NCI-H1048 (cell line): ENCODE measurements around the gene LCN15.
A peak's percentile ranks its signal among the peaks of the same experiment; 100 is the strongest.

Source experiments
- DNase-seq: peaks from one replicate; lab custom pipeline; 2025; lab: John Stamatoyannopoulos, UW

The LCN15 gene

DNA sequence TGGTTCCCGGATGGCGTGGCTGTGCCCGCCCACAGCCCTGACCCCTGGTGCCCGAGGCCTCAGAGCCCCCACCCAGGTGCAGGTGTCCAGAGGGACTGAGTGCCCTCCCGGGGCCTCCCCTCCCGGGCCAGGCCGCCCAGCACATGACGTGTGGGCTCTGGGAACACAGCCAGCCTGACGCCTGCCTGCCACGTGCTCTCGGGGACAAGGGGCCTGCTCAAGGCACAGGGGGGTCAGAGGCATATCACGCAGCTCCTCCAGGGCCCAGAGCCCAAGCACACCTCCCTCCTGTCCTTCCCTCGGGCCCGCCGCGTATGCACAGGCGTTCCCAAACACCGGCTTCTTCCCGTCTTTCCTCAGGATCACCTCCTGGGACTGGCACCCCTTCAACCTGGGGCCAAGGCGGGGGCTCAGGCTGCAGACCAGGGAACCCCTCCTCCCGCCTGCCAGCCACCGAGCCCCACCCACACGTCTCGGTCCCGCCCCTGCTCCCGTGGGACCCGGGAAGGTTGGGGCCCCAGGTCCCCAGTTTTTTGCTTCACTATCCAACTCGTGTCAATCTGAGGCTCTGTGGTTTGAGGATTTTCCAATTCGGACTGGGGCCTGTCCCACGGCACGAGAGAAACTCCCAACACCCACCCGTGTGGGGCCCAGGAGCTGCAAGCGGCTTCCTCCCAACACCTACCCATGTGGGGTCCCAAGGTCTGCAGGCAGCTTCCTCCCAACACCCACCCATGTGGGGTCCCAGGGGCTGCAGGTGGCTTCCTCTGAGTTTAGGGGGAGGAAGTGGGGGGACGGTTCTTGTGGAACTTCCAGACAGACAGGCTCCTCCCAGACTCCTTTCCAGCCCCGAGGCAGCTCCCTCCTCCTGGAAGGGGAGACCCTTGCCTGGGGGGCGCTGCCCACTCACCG, 23.1 kb downstream of the LCN15 start:
- no peak for DNase-seq

DNA sequence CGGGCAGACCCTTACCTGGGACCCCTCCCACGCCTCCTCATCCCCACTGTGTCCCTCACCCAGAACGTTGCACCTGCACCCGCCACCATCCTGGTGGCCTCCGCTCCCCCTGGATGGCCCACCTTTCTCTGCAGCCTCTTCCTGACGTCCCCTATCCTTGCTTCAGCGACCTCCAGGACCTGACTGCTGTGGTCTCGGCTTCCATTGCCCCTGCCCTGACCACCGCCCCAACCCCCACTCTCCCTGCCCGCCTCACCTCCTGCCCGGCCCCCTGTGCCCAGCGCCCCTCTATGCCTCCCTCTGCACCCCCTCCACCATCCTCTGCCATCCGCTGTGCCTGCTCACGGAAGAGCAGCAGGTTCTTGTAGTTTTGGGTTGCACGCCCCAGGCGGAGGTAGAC, 23.8 kb downstream of the LCN15 start:
- no peak for DNase-seq

DNA sequence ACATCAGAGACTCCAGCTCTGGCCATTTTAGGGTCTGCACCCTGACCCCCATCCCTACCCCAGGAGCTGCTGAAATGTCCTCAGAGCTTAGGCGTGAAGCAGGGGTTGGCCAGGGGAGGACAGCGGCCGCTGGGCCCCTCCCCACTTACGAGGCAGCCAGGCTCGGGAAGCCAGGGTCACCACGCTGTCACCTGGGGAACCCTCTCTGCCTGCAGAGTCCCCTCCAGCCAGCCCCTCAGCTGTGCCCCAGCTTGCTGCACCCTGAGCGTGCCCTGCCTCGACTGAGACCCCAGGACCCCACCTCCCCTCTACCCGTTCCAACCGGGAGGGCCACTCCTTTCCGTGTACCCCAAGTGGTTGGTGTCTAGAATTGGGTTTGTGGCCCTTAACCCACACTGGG, 24.2 kb downstream of the LCN15 start:
- no peak for DNase-seq

DNA sequence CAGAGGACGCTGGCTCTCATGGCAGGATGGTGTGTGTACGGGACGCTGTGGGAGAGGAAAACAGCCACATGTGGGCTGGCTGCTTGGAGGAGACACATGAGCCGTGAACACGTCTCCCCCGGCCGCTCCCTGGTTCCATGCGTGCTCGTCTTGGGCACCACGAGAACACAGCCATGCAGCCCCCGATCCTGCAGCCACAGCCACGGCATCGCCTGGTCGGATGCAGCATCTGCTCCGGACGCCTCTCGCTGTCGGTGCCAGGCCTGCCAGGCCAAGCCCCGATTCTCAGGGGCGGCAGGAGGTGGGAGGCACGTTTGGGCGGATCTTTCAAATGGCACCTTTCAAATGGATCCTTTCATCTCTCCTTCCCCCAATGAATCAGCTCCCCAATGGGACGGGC, 24.8 kb downstream of the LCN15 start:
- no peak for DNase-seq

DNA sequence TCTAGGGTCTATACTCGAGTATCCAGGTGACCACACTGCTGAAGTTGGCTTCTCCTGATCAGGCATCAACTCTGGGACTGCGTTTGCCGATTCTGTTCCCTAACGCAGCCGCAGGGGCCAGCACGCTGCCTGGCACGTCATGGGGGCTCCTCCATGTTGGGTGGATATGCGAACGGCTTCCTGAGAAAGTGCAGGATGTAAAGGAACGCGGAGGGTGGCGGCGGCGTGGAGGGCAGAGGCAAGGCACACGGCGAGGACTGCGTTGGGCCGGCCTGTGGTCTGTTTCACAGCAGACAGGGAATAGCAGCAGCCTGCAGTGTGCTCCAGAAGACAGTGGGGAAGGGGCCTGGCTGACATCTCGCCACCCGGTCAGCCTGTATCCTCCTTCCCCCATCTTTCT, 25.4 kb downstream of the LCN15 start:
- DNase-seq = no peak

DNA sequence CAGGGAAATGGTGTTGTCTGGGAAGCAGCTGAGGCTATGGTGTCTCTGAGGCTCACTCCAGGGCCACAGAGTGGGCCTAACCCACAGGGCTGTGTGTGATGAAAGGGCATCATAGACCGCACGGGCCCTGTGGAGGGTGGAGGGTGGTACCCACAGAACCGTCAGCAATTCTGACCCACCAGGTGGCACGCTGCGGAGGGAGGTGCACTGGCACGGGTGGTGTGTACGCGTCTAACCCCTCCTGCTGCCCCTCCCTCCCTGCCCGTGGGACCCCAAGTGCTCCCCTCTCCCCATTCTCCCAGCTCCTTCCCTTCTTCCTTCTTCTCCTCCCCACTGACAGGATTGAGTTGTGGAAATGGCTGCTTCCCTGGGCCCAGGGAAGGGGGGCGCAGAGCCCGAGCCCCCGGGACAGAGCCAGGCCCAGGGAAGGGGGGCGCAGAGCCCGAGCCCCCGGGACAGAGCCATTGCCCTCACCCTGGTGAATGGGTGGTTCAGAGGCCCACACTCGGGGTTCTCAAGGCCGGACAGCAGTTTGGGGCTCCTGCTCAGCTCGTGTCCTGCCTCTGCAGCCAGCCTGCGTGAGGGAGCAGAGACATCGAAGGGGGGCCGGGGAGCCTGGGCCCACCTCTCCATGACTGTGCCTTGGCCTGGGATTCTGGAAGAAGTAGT, 28.4 kb downstream of the LCN15 start:
- DNase-seq = no peak

DNA sequence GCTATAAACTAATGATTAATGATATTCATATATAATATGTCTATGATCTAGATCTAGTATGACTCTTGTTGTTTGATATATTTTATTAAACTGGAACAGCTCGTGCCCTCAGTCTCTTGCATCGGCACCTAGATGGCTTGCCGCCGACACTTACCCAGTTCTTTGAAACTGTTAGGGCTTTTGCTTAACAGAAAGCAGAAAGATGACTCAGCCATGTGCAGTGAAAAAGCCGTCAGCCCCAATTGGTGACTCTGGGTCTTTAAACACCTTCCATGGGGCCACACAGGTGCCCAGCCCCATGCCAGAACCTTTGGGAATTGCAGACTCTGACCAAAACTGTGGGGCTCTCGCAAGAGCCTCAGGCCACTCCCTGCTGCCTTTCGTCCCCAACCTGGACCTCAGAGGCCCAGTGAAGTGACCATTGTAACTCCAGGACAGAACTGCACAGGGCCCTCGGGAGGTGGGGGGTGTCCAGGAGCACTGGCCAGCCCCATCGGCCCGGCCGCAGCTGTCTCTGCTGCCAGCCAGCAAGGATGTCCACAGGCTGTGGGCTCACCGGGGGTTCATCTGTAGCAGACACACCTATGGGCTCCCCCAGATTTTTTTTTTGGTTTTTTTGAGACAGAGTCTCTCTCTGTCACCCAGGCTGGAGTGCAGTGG, 29.4 kb downstream of the LCN15 start:
- DNase-seq = no peak

DNA sequence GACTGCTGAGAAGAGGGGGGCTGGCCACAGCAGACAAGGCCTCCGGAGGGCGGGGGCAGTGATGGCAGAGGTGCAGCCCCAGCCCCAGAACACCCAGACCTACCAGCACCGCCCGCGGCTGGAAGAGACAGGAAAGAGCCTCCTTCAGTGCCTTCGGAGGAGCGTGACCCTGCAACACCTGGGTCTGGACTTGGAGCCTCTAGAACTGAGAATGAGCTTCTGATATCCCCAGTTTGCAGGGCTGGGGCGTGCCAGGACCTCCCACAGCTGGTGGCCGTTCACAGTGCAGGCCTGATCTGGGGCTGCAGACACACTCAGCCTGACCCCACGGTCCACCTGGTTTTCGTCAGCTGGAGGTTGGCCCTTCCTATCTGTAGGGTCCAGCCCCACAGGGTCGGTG, 30.7 kb downstream of the LCN15 start:
- DNase-seq = no peak

DNA sequence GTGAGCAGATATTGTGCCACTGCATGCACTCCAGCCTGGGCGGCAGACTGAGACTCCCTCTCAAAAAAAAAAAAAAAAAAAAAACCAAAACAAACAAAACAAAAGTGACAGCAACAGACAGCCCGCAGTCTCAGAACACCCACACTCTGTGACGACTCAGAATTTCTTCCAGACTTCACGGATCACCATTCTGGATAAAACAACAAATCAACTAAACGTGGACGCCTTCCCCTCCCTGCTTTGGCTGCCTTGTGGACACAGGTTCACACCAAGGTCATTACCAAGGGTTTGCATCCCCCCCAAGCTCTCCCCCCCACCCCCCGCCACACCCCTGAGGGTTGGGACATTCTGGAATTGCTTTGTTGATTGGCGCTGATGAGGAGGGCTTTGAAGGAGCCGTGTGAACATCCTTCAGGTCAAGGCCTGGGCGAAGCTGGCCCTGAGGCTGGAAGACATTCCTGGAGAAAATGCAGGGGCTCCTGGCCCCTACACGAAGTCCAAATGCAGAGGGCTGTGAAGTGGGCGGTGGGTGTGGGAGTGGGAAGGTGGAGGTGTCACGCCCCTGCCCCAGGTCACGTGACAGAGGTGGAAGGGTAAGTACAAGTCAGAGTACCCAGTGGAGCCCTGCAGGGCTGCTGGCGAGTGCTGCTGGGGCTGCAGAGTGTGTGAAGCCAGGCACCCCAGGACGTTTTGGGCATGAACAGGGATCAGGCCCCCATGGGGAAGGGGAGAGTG, 31.7 kb downstream of the LCN15 start:
- DNase-seq = no peak

DNA sequence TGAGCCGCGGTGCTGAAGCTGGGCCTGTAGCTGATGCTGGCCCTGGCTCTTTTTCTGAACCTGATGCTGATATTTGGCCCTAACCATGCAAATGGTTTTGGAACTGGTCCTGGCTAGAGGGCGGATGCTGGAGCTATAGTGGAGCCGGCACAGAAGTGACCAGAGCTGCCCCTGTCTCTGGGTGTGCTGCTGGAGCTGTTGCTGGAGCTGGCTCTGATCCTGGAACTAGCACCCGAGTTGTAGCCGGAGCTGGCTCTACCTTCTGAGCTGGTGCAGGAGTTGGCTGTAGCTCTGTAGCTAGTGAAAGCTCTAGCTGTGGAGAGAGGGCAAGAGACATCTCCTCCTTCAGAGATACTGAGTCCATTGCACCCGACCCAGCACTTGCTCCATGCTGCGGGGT, 34.4 kb downstream of the LCN15 start:
- DNase-seq = no peak

DNA sequence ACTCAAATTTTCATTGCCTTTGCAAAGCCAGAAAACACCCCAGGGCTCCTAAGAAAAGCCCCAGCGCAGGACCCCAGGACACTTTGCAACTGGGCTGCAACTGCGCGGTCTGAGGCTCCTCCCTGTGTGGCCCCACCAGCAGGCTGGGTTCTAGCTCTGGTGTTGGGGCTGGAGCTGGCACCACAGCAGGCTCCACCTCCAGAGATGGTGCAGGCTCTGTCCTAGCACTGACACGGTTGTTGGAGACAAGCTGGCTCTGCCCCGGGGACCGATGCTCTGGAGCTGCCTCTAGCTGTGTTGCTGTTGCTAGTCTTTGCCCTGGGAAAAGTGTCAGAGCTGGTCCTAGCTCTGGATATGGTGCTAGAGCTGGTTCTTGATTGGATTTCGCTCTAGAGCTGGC, 35.2 kb downstream of the LCN15 start:
- no peak for DNase-seq

DNA sequence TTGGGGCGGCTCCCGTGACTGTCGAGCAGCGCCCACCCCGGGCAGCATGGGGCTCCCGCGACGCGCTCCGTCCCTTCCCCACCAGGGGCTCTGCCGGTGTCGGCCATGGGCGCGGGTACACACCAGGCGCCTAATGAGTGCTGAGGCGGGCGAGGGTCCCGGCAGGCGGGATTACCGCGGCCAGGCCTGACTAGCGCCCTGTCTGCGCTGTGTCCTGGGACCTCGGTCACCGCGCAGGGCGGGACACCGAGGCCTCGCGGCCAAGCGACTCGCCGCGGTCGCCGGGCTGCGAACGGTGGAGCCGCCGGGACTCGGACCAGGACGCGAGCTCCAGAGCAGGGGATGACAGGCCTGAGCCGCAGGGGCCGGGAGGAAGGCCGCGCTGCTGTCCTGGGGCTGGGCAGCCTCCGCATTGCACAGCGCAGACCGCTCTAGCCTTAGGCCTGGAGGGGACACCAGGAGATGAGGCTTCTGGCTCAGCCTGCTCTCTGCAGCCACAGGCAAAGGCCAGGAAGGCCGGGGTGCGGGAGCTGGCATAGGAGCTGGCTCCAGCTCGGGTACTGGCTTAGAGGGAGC, 35.7 kb downstream of the LCN15 start:
- DNase-seq = no peak

DNA sequence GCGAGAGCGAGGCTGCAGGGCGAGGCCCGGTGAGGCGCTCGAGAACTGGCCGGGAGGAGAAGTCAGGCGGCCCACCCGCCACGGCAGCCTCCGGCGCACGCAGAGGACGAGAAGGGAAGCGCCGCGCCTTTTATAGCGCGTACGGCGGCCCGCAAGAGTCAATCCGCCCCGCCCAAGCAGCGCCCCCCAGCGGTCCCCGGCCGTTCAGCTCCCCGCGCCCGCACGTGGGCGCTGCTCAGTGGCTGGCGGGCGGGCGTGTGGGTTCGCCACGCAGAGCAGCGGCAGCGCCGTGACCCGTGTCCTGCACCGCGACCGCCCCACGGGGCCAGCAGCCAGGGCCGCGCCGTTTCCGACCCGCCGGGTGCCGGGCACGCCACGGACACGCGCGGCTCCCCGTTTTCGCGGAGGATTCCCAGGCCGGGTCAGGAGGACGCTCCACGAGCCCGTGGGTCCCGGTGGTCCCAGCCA, 36.2 kb downstream of the LCN15 start:
- DNase-seq = peak; percentile 69

DNA sequence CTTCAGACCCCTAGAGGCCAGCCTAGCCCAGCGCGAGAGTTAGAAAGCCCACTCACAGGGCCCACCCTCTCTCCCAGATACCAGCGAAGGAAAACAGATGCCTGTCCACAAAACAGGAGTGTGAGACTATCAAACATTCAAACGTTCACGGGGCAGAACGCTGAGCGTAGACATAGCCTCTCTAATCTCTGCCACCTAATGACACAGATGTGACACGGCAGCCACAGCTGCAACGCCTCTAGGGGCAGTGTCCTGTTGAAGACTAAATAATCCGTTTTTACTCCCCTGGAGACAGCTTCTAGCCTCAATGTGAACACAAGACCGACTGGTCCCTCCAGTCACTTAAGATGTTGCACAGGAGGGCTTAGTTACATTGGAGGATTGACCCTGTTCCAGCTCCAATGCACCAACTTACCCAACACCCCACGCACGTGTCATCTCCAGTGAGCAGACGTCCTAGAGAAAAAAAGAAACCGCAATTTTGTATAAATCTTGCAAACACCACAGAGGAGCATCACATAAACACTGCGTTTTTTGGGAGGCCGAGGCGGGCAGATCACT, 37.6 kb downstream of the LCN15 start:
- no peak for DNase-seq

DNA sequence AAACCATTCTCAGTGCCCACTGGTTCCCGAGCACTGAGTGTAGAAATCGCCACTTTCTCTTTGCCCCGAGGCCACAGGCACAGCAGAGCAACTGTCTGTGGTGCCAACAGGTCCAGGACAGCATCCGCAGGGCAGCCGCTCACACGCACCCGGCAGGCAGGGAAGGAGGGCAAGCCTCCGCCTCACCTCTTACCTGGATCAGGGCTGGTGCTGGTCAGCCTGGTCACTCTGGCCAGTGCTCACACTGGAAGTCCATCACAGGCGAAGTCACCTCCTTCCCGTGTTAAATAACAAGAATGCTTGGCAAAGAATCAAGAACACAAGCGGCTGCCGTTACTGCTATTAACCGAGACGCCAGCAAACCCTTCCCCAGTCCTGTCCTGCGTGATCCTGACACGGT, 38.2 kb downstream of the LCN15 start:
- DNase-seq = no peak

DNA sequence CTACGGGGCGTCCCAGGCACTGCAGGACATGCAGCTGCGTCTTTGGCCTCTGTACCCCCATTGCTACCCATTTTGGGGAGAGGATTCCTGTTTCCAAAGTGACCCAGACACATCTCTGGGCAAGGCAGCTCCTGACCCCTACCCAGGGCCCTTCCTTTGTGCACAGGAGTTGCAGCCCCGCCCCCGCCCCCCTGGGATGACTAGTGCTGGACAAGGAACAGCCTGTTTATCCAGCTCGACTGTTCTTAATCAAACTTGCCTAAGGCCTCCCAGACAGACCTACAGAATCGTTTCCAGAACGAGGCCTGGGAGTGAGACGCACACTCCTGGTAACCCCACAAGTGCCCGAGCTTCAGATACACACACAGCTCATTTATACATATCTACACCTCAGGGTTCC, 38.7 kb downstream of the LCN15 start:
- no peak for DNase-seq

DNA sequence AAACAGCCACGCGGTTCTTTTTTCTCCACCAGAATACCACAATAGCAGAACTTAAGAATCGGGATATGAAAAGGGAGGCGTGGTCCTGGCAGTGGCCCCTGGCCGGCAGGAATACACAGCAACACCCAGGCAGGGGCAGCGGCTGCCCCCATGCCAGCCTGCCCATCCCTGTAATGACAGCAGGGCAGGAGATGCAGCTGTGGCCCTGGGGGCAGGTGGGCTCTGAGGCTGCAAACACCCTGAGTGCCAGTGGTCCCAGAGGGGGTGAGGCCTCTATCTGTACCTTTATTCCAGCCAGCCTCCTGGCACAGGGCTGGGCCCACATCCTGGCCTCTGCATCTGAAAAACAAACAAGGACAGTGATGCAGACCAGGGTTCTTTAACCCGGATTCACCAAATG, 39.5 kb downstream of the LCN15 start:
- no peak for DNase-seq

DNA sequence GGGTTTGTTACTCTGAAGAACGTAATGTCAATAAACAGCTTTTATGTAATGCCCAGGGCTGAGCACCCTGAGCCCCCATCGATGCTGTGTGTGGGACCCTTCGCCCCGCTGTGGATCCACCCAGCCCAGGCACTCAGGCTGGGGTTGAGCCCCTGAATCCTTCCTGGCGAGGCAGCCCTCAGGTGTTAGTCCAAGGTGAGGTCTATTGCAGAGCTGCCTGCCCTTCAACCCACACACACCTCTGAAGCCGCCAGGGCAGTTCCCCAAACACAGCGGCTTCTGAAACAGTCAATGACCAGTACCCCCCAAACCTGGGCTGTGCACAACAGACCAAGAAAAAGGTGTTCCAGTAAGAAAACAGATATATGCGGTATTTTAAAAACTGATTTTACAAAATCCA, 40.3 kb downstream of the LCN15 start:
- DNase-seq = no peak

DNA sequence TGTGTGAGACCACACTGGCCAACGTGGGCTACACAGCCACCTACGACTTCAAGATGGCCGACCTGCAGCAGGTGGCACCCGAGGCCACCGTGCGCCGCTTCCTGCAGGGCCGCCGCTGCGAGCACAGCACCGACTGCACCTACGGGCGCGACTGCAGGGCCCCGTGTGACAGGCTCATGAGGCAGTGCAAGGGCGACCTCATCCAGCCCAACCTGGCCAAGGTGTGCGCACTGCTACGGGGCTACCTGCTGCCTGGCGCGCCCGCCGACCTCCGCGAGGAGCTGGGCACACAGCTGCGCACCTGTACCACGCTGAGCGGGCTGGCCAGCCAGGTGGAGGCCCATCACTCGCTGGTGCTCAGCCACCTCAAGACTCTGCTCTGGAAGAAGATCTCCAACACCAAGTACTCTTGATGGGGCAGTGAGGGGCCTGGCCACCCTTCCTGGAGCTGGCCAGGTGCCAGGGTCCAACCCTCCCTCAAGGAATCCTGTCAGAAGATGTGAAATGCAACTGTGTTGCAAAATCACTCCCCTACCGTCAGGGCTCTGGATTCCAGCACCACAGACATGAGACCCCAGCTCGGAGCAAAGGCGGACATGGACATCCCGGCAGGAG, 40.8 kb downstream of the LCN15 start:
- no peak for DNase-seq

DNA sequence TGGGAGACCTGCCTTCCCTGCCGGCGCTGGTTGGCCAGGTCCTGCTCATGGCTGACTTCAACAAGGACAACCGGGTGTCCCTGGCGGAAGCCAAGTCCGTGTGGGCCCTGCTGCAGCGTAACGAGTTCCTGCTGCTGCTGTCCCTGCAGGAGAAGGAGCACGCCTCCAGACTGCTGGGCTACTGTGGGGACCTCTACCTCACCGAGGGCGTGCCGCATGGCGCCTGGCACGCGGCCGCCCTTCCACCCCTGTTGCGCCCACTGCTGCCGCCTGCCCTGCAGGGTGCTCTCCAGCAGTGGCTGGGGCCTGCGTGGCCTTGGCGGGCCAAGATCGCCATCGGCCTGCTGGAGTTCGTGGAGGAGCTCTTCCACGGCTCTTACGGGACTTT, 41.4 kb downstream of the LCN15 start:
- no peak for DNase-seq
